Chondrocyte (in vitro differentiated cells): ENCODE results near the gene FARP1. TPM values are rescaled to one million over a fixed set of nuclear protein-coding genes. Genes with fewer than 3 reads are reported as not detected.

Source experiments
- DNase-seq: peaks from one replicate; pipeline ENCODE4 v3.0.0; 2021; ENCODE audit warnings: mixed read lengths, low spot score
- H3K27ac Mint-ChIP-seq: one replicate; pipeline ENCODE4 v1.8.0; 2021; ENCODE audit warnings: mild to moderate bottlenecking, moderate library complexity, mixed read lengths; ENCODE audit not compliant: unreplicated experiment
- H3K27me3 Mint-ChIP-seq: 2 replicates; pipeline ENCODE4 v1.8.0; 2021; ENCODE audit warnings: low read depth, mixed read lengths
- H3K36me3 Mint-ChIP-seq: 2 replicates; pipeline ENCODE4 v1.8.0; 2021; ENCODE audit warnings: low read depth, mixed read lengths
- H3K4me1 Mint-ChIP-seq: 2 replicates; pipeline ENCODE4 v1.8.0; 2021; ENCODE audit warnings: low read depth, mild to moderate bottlenecking, mixed read lengths
- H3K4me3 Mint-ChIP-seq: one replicate; pipeline ENCODE4 v1.8.0; 2021; ENCODE audit warnings: mild to moderate bottlenecking, moderate library complexity, mixed read lengths; ENCODE audit not compliant: unreplicated experiment
- H3K9me3 Mint-ChIP-seq: 2 replicates; pipeline ENCODE4 v1.8.0; 2021; ENCODE audit warnings: low read depth, mixed read lengths
- CTCF ChIP-seq: fragments of 200-600 bp; sonication (generic); IDR thresholded peaks from 2 replicates; pipeline ENCODE4 v1.5.0; 2021; ENCODE audit warnings: antibody characterized with exemption, mild to moderate bottlenecking, moderate library complexity
- total RNA-seq: library from RNA; stranded (reverse); gene quantifications from 3 replicates; pipeline ENCODE4 v1.2.1, GENCODE V29; 2021

Gene FARP1
- total RNA-seq, 1 donor from 2014 or later = 331 TPM

GRCh38 chr13:98222081-98222554, 79.2 kb downstream of the FARP1 start:
- Mint-ChIP-seq H3K4me3 (no peak overlapping the region), H3K36me3 (peaks cover 11% of the 10 kb centered on the region), H3K9me3 (no peaks in the 10 kb centered on the region), H3K27ac (peak overlapping the region; percentile 65), H3K4me1 (peaks cover 80% of the 10 kb centered on the region), H3K27me3 (no peaks in the 10 kb centered on the region)
- no peak for DNase-seq
- no peak for TF ChIP-seq CTCF

- no peak for DNase-seq
- Mint-ChIP-seq H3K4me3 (no peak overlapping the region), H3K27me3 (no peaks in the 10 kb centered on the region), H3K27ac (peak overlapping the region; percentile 65), H3K36me3 (peaks cover 11% of the 10 kb centered on the region), H3K4me1 (peaks cover 81% of the 10 kb centered on the region), H3K9me3 (no peaks in the 10 kb centered on the region)
- TF ChIP-seq CTCF = no peak
Measured at GRCh38 chr13:98222816-98223215, 79.9 kb downstream of the FARP1 start.

- Mint-ChIP-seq H3K4me3 (no peak overlapping the region), H3K36me3 (peaks cover 9% of the 10 kb centered on the region), H3K9me3 (no peaks in the 10 kb centered on the region), H3K4me1 (peaks cover 80% of the 10 kb centered on the region), H3K27me3 (no peaks in the 10 kb centered on the region), H3K27ac (no peak overlapping the region)
- no peak for DNase-seq
- TF ChIP-seq CTCF = no peak
Measured at GRCh38 chr13:98223741-98224140, 80.8 kb downstream of the FARP1 start.

GRCh38 chr13:98224557-98224956, 81.7 kb downstream of the FARP1 start:
- Mint-ChIP-seq H3K9me3 (no peaks in the 10 kb centered on the region), H3K4me1 (peaks cover 85% of the 10 kb centered on the region), H3K27ac (peak overlapping the region; percentile 42)

More at GRCh38 chr13:98224557-98224956, 81.7 kb downstream of the FARP1 start:
- Mint-ChIP-seq H3K27me3 (no peaks in the 10 kb centered on the region), H3K36me3 (peaks cover 9% of the 10 kb centered on the region), H3K4me3 (no peak overlapping the region)
- TF ChIP-seq CTCF = no peak
- no peak for DNase-seq
